Bone marrow (tissue), 2 donors: ENCODE measurements around the gene CKB.
A peak's percentile ranks its signal among the peaks of the same experiment; 100 is the strongest.
"Not testable (repeated sequence)": the region's sequence is repeated elsewhere in the genome, so short reads cannot be mapped to it uniquely, and the experiment has no call there.

ENCODE experiments used
- DNase-seq, 2 donors: peaks; one replicate each; lab custom pipeline; 2025; lab: John Stamatoyannopoulos, UW

Gene CKB

GRCh38 chr14:103526247-103526913 lies 3.8 kb upstream of the CKB start:
- DNase-seq: no peak

- not testable (repeated sequence) for DNase-seq
These were observed 3.0 kb upstream of the CKB start for GRCh38 chr14:103525430-103526246.

- no peak for DNase-seq
These were observed 1.6 kb upstream of the CKB start for GRCh38 chr14:103524002-103524935.

- DNase-seq: no peak
These were observed 935 bp upstream of the CKB start for GRCh38 chr14:103523575-103523954.

GRCh38 chr14:103521951-103522563 lies 573 bp downstream of the CKB start:
- DNase-seq: no peak

- DNase-seq: no peak
These were observed 1.1 kb downstream of the CKB start for GRCh38 chr14:103521438-103521950.

- DNase-seq: peak; percentile 46 to 58
These were observed 1.8 kb downstream of the CKB start for GRCh38 chr14:103520657-103521437.

GRCh38 chr14:103520269-103520656 lies 2.4 kb downstream of the CKB start:
- no peak for DNase-seq

- DNase-seq: no peak
These were observed 2.8 kb downstream of the CKB start for GRCh38 chr14:103519837-103520212.

- DNase-seq: no peak
These were observed 3.4 kb downstream of the CKB start for GRCh38 chr14:103519043-103519836.

- peak in 1 of 2 donors; percentile 17 for DNase-seq
These were observed 4.1 kb downstream of the CKB start for GRCh38 chr14:103518422-103519042.

GRCh38 chr14:103517721-103518421 lies 4.8 kb downstream of the CKB start:
- no peak for DNase-seq

- DNase-seq: no peak
These were observed 5.5 kb downstream of the CKB start for GRCh38 chr14:103517174-103517566.

GRCh38 chr14:103516426-103517173 lies 6.0 kb downstream of the CKB start:
- no peak for DNase-seq

- no peak for DNase-seq
These were observed 7.8 kb downstream of the CKB start for GRCh38 chr14:103514596-103515421.

GRCh38 chr14:103512701-103513611 lies 9.7 kb downstream of the CKB start:
- no peak for DNase-seq
